Stomach (tissue), 9 donors: ENCODE measurements around the gene PRSS27. TPM values are rescaled to one million over a fixed set of nuclear protein-coding genes. Genes with fewer than 3 reads are reported as not detected.
"Not testable (repeated sequence)": the region's sequence is repeated elsewhere in the genome, so short reads cannot be mapped to it uniquely, and the experiment has no call there.

Experiments used
- DNase-seq, 2 donors: peaks; one replicate each; pipeline versions ENCODE4 v3.0.0 to v3.0.0-alpha.2; 2013 to 2019
- H3K27ac ChIP-seq, 5 donors: fragments of 200-600 bp in 4 of 5; sonication (generic) in 4 of 5; one replicate each; pipeline ENCODE4 v1.5.1; 2013 to 2019; ENCODE audit warnings: mild to moderate bottlenecking in 1 of 5, moderate library complexity in 1 of 5
- H3K27me3 ChIP-seq, 3 donors: fragments of 200-600 bp; sonication (generic); one replicate each; pipeline ENCODE4 v1.5.1; 2017 to 2019; ENCODE audit warnings: mixed run types in 1 of 3
- H3K36me3 ChIP-seq, 4 donors: fragments of 200-600 bp; sonication (generic); 1 replicate in 3 of 4; 2 replicates in 1 of 4; pipeline ENCODE4 v1.5.1; 2016 to 2019
- H3K4me1 ChIP-seq, 4 donors: fragments of 200-600 bp; sonication (generic); one replicate each; pipeline ENCODE4 v1.5.1; 2016 to 2019
- H3K4me3 ChIP-seq, 4 donors: fragments of 200-600 bp; sonication (generic) in 3 of 4; one replicate each; pipeline ENCODE4 v1.5.1; 2016 to 2019; ENCODE audit warnings: mild to moderate bottlenecking in 1 of 4
- H3K9me3 ChIP-seq, 4 donors: fragments of 200-600 bp; sonication (generic); one replicate each; pipeline ENCODE4 v1.5.1; 2016 to 2019
- CTCF ChIP-seq, 7 experiments: fragments of 450-650 bp in 4 of 7; fragments of 200-600 bp in 3 of 7; sonication (generic) in 3 of 7; IDR thresholded peaks; one replicate each; pipeline ENCODE4 v1.5.1; 2016 to 2019; ENCODE audit warnings: antibody characterized with exemption in 7 of 7, control low read depth in 2 of 7, mild to moderate bottlenecking in 1 of 7
- EP300 ChIP-seq: sonication (generic); formaldehyde crosslinking; IDR thresholded peaks from one replicate; pipeline ENCODE4 v1.6.1; 2017; ENCODE audit warnings: antibody characterized with exemption
- POLR2A ChIP-seq, 4 donors: fragments of 450-650 bp; IDR thresholded peaks; one replicate each; pipeline ENCODE4 v1.6.1; 2016; ENCODE audit warnings: antibody characterized with exemption in 4 of 4, control low read depth in 2 of 4, mild to moderate bottlenecking in 1 of 4, moderate library complexity in 1 of 4
- POLR2AphosphoS5 ChIP-seq, 3 donors: sonication (generic); formaldehyde crosslinking; IDR thresholded peaks; one replicate each; pipeline ENCODE4 v1.6.1; 2016; ENCODE audit warnings: antibody characterized with exemption in 3 of 3
- WGBS, 5 donors: extraction: QIAGEN DNeasy Blood & Tissue Kit in 3 of 5; methylation state at CpG; one replicate each; pipeline versions ENCODE4 v1.1.5 to v1.1.7; 2013 to 2018; 5-methylcytosine and 5-hydroxymethylcytosine counted together
- intact Hi-C: fragments of 100-400 bp; cut with DNase I; formaldehyde crosslinking; loops from one replicate; pipeline ENCODE4 v1.15.1; 2023; ENCODE audit warnings: low total_unique reads
- polyA plus RNA-seq, 3 donors: library from polyadenylated mRNA; stranded (reverse); fragments of 200-250 nt; gene quantifications; one replicate each; pipeline ENCODE4 v1.2.3, GENCODE V29; 2013
- total RNA-seq, 5 donors: library from RNA; depleted of rRNA; stranded (reverse); fragments of >200 nt; gene quantifications; one replicate each; pipeline versions ENCODE4 v1.1.0 to v1.2.3, GENCODE V29; 2014 to 2016
- donor health status: healthy with polysubstance abuse.
- donor health status: Bipolar disorder and iron deficiency.
- donor health status: healthy.

Gene PRSS27
- total and polyA plus RNA-seq, 8 donors = 0.50 to 74.4 (median 0.66) TPM; not detected in 4

GRCh38 chr16:2679902-2680301 lies 40.1 kb downstream of the PRSS27 start:
- H3K9me3 ChIP-seq, H3K36me3 ChIP-seq, H3K4me3 ChIP-seq, intact Hi-C loops, H3K27me3 ChIP-seq: not testable (repeated sequence)
- DNase-seq = peak in 1 of 2 donors; percentile 75
- 38 to 59% (median 50%) methylated on average over 4 of the region's 4 CpGs for WGBS, 5 donors
- TF ChIP-seq POLR2AphosphoS5 (IDR thresholded peaks at IDR 0.05) = peak in 1 of 3 donors; percentile 42
- Histone ChIP-seq H3K4me1 (peaks cover 0 to 30% (median 28%) of the 10 kb centered on the region in 4 donors), H3K27ac (peak overlapping the region; percentile 77 to 91 (median 87))

- intact Hi-C loops, H3K9me3 ChIP-seq, H3K4me3 ChIP-seq, H3K27ac ChIP-seq, DNase-seq, H3K36me3 ChIP-seq, H3K27me3 ChIP-seq: not testable (repeated sequence)
- H3K4me1 ChIP-seq = peaks cover 0 to 28% (median 24%) of the 10 kb centered on the region in 4 donors
- WGBS, 5 donors = 82 to 94% (median 87%) methylated on average over 6 to 17 of the region's 23 CpGs
Observed at GRCh38 chr16:2678206-2678965, 41.6 kb downstream of the PRSS27 start.

- H3K4me1 ChIP-seq = peaks cover 5 to 27% (median 25%) of the 10 kb centered on the region in 4 donors
- H3K27me3 ChIP-seq, DNase-seq, H3K36me3 ChIP-seq, H3K4me3 ChIP-seq, intact Hi-C loops, H3K9me3 ChIP-seq, H3K27ac ChIP-seq: not testable (repeated sequence)
- 87 to 97% (median 94%) methylated on average over 3 of the region's 3 CpGs for WGBS, 5 donors
Observed at GRCh38 chr16:2676937-2677336, 43.1 kb downstream of the PRSS27 start.

- WGBS, 5 donors = 84 to 91% (median 88%) methylated on average over 10 to 16 of the region's 16 CpGs
- DNase-seq = no peak
- no peaks in the 10 kb centered on the region for H3K27me3 ChIP-seq
- H3K4me3 ChIP-seq = no peak overlapping the region
- H3K4me1 ChIP-seq = peaks cover 13 to 27% (median 26%) of the 10 kb centered on the region in 4 donors
- TF ChIP-seq EP300 (no peak), POLR2A (IDR thresholded peaks at IDR 0.05) (no peak), POLR2AphosphoS5 (IDR thresholded peaks at IDR 0.05) (no peak), CTCF (IDR thresholded peaks at IDR 0.05) (no peak)
- peaks cover 0 to 7% (median 3%) of the 10 kb centered on the region in 4 donors for H3K36me3 ChIP-seq
- intact Hi-C loops = no loop called here
- H3K9me3 ChIP-seq = no peaks in the 10 kb centered on the region
- no peak overlapping the region for H3K27ac ChIP-seq
Observed at GRCh38 chr16:2675714-2676113, 44.3 kb downstream of the PRSS27 start.

- peak overlapping the region in 3 of 5 donors; percentile 46 to 91 (median 87) for H3K27ac ChIP-seq
- DNase-seq = no peak
- H3K27me3 ChIP-seq = no peaks in the 10 kb centered on the region
- H3K4me1 ChIP-seq = peaks cover 13 to 32% (median 30%) of the 10 kb centered on the region in 4 donors
- 82 to 88% (median 85%) methylated on average over 7 of the region's 7 CpGs for WGBS, 5 donors
- intact Hi-C loops = no loop called here
- no peak overlapping the region for H3K4me3 ChIP-seq
- peaks cover 0 to 8% (median 3%) of the 10 kb centered on the region in 4 donors for H3K36me3 ChIP-seq
- TF ChIP-seq CTCF (IDR thresholded peaks at IDR 0.05) (no peak), POLR2AphosphoS5 (IDR thresholded peaks at IDR 0.05) (no peak), POLR2A (IDR thresholded peaks at IDR 0.05) (no peak)
- no peaks in the 10 kb centered on the region for H3K9me3 ChIP-seq
Observed at GRCh38 chr16:2675021-2675420, 45.0 kb downstream of the PRSS27 start.
